SK-N-MC (cell line): ENCODE results near the gene SMAD4.

Source experiments
- EZH2 ChIP-seq: fragments of 200-600 bp; sonication (generic); IDR thresholded peaks from one replicate; pipeline ENCODE4 v1.6.1; 2017; ENCODE audit warnings: antibody characterized with exemption
- POLR2AphosphoS5 ChIP-seq: IDR thresholded peaks from 2 replicates; pipeline ENCODE4 v1.6.1; 2012; ENCODE audit warnings: mild to moderate bottlenecking, low read depth, low read length, borderline replicate concordance

DNA sequence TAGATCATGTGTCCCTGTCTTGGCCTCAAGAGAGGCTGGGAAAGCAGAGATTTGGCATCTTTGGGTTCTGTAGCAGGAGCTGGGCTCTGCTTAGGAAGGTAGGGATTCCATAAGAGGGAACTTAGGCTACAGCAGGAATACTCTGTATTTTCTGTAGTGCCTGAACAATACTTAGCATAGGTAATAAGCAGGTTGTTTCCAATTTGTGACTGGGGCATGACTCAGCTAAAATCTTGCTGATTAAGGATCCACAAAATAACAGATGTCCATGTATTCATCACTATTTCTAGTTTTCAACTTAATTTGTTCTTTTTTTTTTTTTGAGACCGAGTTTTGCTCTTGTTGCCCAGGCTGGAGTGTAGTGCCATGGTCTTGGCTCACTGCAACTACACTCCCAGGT lies 68.5 kb downstream of the SMAD4 start:
- TF ChIP-seq POLR2AphosphoS5 (no peak), EZH2 (no peak)
